NCI-H1694 treated with DMSO at 0.1 percent for 48 hours (cell line): Measurements from ENCODE around the gene DDX17.

ENCODE experiments used
- DNase-seq: peaks from one replicate; lab custom pipeline; 2025; lab: John Stamatoyannopoulos, UW

The DDX17 gene

DNA sequence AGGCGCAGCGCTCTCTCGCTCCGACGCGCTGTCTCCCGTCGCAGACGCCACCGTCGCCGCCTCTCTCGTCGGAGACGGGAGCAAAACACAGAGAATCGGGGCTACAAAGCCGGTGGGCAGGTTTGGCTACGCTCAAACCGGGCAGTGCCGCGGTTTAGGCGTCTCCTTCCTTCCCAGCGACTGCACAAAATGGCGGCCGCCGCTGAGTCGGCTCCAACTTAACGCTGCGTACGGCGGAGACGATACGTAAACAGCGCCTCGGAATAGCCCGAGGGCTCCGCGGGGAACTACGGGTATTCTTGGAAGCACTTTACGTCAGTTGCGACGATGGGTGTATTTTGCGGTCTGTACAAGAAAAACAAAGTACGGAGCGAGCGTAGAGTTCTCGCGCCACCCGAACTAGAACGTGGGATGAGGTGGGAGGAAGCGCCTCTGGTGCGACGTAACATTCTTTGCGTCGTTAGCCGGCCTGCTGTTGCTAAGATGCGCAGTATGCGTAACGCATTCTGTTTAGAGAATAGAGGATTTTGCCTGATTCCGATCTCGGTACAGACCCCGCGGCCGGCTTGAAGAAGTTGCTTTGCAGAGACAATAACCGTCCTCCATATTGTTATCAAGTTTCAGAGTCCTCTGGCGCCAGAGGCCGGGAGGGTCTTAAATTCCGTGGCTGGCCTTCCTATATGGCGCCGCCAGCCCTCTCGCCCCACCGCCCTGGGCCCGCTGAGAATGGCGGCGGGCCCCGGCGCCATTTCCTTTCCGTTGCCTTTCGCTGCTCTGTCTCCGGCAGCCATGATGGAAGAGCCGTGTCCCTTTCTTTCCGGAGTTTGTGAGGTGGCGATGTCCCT, at the start of gene DDX17:
TSS of gene DDX17 (minus strand) at position 194 of the 845 bp plus-strand sequence.
- peak; percentile 87 for DNase-seq

DNA sequence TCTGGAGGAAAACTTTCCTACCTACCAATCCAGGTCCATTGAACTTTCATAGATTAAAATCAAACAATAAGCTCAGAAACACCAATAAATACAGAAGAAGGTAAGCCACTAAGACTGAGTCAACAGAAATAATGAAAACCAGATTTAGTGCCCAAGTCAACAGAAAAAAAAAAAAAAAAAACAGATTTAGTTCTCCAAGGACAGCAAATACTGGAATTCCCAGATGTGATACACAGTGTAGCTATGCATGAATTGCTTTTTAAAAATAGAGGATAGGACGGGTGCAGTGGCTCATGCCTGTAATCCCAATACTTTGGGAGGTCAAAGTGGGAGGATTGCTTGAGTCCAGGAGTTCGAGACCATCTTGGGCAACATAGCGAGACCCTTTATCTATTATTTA, 48.2 kb upstream of the DDX17 start:
- no peak for DNase-seq

DNA sequence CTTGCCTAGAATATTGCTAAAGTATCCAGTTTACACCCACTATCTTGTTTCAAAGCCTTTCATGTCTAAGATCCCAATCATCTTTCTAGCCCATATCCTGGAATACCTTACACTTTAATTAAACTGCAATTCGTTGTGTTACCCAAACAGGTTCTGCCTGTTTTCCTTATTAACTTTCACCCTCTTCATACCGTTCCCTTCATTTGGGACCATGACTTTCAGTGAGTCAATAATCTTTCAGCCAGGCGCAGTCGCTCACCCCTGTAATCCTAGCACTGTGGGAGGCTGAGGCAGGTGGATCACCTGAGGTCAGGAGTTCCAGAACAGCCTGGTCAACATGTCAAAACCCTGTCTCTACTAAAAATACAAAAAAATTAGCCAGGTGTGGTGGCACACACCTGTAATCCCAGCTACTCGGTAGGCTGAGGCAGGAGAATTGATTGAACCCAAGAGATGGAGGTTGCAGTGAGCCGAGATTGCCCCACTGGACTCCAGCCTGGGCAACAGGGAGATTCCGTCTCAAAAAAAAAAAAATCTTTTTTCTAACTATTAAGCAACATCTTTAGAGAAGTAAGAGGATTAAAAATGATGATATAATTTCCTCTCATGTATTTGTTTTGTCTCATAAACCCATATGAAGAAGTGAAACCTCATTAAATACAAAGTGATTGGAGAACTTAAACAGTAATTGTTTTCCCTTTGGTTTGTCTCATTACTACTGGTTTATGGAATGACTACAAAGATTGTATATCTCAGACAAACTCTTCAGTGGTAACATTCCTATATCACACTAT, 43.2 kb upstream of the DDX17 start:
- DNase-seq, result no peak

DNA sequence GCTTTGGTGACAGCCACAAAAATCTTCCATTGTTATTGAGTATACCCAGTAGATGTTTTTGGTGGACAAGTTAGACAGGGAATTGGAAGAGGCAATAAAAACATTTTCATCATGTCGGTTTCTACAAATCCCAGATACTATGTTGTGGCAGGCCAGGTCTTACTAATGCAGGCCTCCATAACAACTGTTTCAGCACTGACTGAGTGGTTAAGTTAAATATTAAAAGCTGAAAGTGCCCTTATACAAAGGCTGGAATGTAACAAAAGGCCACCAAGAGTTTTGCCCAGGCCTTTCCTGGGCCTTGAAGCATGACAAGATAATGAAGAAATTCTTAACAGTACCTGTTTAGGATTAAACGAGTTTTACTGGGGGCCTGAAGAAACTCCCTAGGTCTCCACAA, 34.6 kb upstream of the DDX17 start:
- no peak for DNase-seq

DNA sequence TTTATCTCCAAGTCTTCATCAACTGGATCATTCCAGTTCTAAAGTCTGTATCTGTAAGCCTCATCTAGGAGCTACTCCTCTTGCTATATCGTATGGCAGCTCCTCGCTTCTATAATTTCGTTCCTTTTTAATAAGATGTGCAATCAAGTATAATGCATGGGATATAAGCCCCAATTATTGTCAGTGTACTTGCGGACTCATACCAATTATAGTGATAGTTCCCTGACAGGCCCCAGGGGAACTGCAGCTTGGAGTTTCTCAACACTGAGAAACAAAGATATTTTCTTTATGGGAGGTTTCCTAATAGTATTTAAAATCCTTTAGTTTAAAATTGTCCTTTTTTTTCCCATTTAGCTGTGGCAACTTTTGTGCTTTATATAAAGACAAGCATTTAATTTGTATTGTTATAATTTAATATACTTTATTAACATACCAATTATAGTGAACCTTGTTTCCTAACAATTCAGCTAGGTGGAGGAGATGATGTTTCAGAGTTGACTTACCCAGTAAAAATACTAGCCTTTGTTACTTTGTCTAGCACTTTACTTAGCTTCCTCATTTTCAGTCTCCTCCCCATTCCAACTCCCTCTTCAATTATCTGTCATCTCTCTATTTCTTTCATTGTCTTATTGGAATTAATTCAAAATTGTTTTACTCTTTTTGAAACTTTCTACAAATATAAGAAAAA, 25.3 kb upstream of the DDX17 start:
- no peak for DNase-seq

DNA sequence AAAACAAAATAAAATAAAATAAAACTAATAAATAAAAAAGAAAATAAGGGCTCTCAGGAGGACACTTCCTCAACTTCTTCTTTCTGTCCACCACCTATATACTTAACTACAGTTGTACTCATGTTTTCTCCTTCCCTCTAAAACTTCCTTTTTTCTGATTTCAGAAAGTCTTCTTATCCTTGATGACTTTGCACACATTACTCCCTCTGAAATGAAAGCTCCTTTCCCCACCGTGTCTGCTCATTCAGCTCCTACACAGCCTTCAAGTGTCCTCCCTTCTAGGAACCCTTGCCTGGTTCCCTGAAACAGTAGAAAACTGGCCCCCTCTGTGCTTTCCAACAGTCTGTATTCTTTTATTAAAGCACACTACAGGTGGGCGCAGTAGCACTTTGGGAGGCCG, 18.3 kb upstream of the DDX17 start:
- DNase-seq, result no peak

DNA sequence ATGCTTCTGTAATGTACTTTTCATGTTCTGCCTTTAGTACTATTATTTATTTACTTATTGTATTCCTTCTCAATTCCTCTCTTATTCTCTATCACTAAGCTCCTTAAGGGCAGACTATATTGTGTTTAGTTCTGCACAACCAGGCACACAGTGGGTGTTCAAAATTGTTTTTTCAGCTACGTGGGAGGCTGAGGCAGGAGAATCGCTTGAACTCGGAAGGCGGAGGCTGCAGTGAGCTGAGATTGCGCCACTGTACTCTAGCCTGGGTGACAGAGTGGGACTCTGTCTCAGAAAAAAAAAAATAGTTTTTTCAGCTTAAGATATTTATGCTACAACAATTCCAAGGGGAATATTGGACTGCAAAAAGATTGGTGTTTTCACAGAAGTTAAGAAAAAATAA, 17.4 kb upstream of the DDX17 start:
- DNase-seq, result no peak

DNA sequence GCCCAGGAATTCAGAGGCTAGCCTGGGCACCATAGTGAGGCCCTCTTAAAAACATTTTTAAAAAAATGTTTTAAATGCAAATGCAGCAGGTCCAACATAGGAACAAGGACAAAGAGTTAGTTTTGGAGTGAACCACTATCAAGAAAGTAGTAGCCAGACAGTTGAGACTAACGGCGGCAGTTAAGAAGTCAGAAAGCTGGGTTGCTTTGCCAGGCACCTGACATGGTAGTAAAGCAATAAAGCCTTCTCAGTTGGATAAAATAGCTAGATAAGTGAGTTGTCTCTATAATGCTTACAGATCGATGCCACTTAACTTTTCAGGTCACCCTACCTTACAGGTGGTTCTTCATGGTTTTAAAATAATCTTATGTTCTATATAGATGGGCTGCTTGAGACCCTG, 16.9 kb upstream of the DDX17 start:
- no peak for DNase-seq

DNA sequence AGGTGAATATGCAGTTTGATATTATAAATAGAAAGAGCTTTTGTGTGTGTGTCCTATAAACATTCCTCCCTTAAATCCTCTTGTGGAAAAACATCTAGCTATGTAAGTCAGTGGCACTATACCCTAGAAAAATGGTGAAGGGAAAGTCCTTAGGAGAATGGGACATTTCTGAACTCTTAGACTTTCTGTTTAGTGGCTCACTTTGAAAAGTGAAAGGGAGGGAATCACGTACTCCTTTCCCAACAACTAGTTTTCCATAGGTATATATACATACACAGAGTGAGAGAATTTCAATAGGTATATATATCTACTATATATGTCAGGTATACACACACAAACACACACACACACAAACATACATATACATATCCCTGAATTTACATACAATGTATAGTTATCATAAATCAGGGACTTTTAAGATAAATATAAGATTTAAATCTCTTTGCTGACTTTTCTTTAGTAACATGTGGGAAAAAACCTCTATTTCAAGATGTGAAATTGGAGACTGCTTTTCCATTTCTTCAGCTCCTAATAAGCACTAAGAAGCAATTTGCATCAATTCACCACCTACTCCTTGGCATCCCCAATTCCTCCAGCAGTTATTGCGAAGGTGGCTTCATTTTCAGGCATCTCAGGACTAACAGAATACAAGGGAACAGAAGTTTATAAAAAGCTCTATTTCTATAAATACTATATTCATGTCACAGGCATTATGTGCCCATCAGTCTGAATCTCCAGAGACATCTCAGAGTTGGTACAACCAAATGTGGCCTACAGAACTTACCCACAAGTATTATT, 13.5 kb upstream of the DDX17 start:
- no peak for DNase-seq

DNA sequence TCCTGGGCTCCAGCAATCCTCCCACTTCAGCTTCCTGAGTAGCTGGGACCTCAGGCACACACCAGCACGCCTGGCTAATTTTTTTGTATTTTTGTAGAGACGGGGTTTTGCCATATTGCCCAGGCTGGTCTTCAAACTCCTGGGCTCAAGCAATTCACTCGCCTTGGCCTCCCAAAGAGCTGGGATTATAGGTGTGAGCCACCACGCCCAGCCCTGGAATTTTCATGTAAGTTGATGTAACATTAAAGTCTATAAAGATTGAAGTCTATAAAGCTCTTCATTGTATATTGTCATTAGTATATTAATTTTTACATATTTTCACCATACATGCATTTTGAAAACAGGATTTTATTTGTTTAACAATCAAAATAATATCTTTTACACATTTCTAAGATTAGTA, 12.5 kb upstream of the DDX17 start:
- no peak for DNase-seq

DNA sequence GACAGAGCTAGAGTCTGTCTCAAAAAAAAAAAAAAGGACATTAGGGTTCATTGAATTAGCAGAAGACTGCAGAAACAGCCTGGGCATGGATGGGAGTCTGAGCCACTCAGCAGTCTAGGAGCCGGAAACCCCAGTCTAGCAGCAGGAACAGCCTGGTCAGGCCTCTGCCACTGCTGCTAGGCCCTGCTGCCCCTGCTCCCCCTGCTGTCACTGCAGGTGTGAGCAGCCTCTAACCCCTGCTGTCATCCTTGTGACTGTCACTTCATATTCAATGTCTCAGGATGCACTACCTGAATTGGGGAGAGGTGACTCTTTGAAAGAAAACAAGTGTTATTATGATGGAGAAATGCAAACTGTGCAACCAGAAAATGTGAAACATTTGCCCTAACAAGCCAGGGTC, 7.0 kb upstream of the DDX17 start:
- peak; percentile 11 for DNase-seq

DNA sequence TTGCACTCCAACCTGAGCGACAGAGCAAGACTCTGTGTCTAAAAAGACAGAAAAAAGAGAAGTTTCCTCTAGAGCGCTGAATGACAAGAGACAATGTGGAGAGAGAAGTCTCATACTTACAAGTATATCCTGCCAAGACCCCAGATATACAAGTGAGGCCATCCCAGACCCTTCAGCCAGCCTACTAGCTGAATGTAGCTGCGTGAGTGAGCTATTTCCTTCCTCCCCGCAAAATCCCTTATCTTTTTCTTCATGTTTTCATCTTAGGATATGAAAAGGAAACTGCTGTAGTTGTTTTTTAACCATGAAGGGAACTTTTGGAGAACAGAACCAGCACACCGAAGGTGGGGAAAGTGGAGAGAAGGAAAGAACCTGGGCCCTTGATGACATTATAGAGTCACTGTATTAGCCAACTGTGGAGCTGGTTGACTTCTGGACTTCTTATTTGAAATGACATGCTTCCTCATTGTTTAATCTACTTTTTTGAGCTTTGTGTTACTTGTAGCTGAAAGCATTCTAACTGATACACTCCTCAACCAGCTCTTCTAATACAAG, 4.4 kb upstream of the DDX17 start:
- no peak for DNase-seq

DNA sequence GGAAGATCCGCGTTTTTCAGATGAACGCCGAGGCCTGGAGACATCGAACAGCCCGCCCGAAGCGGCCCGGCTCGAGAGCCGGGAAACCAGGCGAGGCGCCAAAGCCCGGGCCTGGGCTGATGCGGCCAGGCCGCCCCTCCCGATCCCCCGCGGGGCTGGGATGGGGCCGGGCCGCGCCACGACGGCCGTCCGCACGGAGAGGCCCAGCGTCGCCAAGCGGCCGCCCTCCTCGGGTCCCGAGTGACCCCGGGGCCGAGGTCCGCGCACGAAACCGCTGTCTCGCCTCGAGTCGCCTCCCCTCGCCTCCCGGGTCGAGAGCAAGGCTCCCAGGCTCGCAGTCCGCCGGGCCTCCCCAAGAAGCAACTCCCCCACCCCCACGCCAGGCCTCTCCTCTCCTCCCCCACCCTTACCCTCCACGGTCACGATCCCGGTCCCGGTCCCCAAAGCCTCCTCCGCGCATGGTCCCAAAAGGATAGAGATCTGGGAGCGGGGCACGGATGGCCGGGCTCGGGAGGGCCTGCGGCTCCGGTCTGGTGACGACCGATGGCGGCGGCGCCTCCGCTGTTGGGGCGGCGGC, 482 bp downstream of the DDX17 start:
- DNase-seq, result no peak

DNA sequence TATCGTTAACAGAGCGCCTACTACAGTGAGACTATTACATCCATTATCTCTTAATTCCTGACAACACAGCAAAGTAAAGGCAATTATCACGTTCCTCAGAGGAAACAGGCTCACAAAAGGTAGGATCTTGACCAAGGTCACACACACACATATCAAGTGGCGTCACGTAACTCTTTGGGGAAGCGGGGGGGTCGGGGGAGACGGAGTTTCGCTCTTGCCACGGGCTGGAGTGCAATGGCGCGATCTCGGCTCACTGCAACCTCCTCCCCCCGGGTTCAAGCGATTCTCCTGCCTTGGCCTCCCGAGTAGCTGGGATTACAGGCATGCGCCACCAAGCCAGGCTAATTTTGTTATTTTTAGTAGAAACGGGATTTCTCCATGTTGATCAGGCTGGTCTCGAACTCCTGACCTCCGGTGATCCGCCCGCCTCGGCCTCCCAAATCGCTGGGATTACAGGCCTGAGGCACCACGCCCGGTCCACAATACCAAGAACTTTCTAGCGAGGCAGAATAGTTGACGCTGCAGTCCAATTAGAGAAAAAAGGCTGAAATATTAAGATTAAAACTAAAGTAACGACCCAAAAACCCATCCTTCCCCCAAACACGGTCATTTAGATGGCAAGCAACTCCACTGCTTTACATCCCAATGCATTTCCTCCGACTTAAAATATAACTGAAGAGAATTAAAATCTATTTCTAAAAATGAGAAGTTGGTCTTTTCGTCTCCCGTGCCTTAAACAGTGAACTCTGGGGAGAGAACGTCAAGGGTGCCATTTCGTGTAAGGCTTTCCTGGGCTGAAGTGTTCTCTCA, 1.2 kb downstream of the DDX17 start:
- DNase-seq, result no peak

DNA sequence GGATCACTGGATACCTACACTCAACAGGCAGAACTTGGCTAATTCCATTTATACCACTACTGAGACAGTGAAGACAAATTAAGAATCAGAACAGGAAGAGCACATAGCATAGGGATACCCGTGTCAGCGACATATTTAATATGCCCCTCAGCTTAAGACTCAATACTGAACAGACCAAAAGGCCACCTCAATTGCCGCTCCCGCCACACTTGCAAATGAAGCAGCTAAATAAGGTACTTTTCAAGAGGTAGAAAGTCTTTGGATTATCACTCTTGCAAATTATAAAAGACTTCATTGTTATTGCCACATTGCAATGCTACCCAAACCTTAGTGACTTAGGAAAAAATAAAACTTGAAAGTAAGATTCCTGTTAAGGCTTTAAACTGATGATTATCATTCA, 3.1 kb downstream of the DDX17 start:
- no peak for DNase-seq

DNA sequence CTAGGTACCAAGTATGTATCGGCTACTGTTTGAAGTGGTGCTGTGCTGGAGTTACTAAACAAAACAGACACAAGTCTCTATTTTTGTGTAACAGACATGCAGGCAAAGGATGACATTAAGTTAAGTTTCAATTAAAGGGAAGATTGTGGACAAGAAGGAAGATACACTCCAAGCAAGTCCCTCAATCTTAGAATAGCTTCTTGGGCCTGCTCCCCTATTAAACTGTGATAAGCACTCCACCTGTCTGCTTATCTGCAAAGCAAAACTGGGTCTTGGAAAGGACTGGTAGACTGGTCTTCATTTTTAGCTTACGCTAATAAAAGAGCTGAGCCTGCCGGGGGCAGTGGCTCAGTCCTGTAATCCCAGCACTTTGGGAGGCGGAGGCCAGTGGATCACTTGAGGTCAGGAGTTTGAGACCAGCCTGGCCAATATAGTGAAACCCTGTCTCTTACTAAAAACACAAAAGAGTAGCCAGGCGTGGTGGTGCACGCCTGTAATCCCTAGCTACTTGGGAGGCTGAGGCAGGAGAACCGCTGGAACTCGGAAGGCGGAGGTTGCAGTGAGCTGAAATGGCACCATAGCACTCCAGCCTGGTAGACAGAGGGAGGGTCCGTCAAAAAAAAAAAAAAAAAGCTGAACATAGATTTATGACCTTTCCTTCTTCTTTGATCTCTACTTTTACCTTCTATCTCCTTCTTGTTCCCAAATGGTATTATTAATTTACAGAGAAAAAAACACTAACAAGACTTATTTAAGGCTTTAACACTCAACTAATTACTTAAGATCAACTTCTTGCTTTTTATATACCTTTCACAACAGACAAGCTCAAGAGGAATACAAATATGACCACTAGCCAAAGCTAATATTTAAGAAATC, 4.1 kb downstream of the DDX17 start:
- DNase-seq, result no peak

DNA sequence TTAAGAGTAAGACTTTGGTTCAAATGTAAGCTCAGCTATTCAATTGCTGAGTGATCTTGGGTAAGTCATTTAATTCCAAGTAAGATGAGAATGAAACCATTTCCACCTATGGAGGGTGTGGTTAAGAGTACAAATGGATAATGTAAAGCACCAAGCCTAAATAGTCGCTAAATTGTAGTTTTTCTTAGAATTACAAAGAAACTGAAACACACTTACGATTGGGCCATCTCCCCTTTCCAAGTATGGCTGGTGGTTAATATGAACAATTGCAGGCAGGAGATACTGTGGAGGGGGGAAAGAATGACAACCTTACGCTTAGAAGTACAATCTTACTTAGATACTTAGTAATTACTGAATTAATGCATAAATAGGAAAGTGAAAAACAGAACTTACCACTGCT, 8.2 kb downstream of the DDX17 start:
- DNase-seq, result no peak

DNA sequence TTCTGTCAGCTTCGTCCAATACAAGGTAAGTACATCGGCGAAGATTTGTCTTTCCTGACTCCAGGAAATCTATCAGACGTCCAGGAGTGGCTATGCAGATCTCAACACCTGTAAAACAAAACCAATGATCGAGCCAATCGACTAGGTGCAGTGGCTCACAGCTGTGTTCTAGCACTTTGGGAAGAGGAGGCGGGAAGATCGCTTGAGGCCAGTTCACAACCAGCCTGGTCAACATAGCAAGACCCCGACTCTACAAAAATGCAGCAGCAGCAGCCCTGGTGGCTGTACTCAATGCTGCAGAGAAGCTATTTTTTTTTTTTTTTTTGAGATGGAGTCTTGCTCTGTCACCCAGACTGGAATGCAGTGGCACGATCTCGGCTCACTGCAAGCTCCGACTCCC, 11.2 kb downstream of the DDX17 start:
- DNase-seq, result no peak

DNA sequence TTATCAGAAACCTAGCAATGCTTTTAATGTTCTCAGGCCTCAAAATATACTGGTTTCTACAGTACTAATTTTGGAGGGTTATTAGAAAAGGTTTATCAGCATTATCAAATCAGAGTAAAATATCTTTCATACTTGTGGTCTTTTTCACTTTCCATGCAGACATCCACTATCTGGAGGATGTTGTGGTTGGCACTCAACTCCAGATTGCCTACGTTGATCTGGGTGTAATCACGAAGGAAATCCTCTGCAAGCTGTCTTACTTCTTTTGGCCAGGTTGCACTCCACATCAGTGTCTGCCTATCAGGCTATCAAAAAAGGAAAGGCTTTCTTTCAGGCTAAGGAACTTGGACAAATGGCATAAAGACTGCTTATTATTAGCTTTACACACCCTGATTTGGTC, 11.6 kb downstream of the DDX17 start:
- no peak for DNase-seq
